GM19238 (cell line): Measurements from ENCODE around the gene SYCE3.
A peak's percentile ranks its signal among the peaks of the same experiment; 100 is the strongest.

Source experiments
- DNase-seq: peaks from one replicate; pipeline ENCODE4 v3.0.0; 2011; ENCODE audit warnings: low spot score; ENCODE audit not compliant: insufficient read length

The SYCE3 gene

DNA sequence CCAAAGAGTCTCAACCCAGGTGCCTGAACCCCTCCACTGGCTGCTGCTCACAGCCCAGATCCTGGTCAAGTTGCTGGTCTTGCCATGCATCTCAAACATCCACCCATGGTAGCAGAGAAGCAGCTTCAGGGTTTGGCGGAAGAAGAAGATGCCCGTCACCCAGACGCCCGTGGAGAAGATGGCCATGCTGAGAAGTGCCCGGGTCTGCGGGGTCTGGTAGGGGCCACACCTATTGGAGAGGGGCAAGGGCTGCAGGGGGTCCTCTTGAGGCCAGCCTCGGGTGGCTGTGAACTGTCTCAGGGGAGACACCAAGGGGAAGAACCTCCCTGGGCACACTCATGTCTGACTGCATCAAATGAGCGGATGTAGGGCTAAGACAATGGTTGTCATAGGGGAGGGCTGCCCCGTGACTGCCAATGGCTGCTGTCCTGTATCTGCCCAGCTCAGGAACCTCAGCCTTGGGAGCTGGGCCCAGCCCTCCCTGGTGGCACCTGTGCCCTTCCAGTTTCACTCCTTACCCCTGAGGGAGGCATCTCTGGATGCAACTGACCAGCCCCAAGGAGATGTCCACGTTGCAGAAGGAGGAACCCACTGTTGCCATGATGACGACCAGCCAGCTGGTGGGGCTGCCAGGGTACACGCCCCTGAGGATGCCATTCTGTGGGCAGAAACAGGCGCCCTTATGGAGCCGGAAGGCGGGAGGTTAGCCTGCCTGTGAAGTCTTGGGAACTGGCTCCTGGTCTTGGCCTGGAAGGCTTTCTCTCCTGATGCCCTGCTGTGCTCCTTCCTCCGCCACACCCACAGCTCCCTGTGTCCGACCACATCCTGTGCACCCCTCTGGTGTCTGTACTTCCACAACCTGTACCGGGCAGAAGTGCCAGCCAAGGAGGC is 14.3 kb upstream of the SYCE3 start:
- DNase-seq = no peak

DNA sequence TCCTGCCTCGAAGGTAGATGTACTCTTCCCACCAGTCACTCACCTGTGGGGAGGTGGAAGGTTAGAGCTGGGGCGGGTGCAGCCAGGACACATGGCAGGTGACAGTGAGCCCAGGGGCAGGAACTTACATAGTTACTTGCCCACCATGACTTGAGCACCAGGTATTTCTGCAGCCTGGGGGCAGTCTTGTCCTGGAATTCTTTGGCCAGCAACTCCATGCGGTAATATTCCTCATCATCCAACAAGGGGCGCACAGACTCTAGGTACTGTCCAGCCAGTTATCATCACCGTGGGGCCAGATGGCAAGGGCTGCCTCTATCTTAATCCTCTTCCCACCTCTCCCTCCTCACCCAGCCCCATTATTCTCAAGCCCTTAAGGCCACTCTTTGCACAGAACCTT is 13.4 kb upstream of the SYCE3 start:
- DNase-seq = no peak

DNA sequence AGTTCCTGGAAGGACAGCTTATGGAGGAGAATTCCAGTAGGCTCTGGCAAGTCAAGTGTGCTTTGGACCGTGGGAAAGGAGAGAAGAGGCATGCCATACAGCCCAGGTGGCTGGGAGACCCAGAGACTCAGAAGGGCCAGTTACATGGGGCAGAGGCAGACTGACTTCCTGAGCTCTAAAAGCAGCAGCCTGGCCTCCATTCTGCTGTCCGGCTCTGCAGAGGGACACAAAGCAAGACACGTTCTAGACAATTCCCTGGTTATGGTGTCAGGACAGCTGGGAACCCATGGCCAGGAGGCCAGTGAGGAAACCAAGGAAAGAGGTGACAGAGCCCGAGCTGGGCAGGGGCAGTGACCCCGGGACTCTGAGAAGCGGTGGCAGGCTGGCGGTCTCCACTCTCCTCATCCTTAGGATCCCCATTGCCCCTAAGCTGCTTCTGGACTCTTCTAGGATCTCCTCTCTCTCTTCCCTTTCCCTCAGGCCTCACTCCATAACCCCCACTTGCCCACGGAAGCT is 12.8 kb upstream of the SYCE3 start:
- no peak for DNase-seq

DNA sequence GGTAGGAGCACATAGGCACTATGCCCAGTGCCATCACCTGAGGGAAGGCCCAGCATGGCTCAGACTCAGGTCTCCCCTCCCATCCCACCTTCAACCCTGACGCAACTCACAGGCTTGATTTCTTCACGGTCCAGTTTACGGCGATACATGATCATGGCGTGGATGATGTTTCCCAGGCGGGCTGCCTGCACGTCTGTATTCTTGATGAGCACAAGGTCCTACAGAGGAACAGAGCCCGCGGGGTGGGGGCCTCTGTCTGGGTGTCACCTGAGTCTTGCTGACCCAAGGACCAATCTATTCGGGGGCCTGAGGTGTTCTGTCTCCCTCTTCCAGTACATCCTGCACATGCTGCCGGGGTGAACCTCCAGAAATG is 11.7 kb upstream of the SYCE3 start:
- no peak for DNase-seq

DNA sequence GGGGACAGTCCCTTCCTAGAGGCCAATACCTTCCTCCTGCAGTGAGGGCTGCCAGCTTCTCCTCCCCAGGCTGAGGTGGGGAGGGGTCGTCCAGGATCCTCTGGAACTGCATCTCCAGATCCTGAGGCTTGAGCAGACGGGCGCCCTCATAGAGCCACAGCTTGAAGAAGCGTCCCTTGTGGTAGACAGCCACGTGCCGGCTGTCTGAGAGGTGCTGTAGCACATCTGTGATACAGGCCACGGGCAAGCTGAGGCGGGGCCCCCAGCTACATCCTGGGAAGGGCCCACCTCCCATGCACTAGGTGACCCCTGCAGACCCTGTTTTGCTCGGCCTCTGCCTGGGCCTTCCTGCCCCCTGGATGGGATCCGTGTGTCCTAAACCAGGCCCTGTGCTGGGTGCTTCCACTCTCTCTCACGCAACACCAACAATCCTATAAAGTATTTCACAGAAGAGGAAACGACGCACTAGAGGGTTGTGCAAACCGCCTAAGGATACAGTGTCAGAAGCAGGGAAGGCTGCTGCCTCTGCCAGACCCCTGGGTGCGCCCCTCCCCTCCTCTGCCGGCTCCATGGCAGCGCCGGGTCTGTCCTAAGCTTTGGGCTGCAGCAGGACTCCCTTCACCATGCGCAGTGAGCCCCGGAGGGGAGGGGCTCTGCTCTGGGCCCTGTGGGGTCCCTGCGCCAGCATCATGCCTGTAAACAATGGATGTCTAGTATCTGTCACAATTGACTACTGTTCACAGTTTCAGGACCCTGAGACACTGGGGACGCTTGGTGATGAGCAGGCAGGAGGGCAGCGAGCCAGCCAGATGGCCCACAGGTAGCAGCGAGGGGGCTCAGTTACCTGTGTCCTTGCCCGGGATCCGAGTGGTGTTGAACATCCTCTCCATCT is 11.0 kb upstream of the SYCE3 start:
- no peak for DNase-seq

DNA sequence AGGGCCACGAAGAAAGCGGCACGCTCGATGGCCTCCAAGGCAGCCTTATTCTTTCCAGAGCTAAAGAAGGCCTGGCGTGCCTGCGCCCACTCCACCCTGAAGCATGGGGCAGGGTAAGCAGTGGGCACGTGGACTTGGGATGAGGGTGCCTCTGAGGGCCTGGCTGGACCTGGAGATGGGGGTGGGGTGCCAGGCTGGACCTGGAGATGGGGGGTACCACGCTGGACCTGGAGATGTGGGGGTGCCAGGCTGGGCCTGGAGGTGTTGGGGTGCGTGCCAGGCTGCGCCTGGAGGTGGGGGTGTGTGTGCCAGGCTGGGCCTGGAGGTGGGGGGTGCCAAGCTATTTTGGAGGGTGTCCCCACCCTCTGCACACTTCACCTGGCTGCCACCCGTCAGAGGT is 10.2 kb upstream of the SYCE3 start:
- no peak for DNase-seq

DNA sequence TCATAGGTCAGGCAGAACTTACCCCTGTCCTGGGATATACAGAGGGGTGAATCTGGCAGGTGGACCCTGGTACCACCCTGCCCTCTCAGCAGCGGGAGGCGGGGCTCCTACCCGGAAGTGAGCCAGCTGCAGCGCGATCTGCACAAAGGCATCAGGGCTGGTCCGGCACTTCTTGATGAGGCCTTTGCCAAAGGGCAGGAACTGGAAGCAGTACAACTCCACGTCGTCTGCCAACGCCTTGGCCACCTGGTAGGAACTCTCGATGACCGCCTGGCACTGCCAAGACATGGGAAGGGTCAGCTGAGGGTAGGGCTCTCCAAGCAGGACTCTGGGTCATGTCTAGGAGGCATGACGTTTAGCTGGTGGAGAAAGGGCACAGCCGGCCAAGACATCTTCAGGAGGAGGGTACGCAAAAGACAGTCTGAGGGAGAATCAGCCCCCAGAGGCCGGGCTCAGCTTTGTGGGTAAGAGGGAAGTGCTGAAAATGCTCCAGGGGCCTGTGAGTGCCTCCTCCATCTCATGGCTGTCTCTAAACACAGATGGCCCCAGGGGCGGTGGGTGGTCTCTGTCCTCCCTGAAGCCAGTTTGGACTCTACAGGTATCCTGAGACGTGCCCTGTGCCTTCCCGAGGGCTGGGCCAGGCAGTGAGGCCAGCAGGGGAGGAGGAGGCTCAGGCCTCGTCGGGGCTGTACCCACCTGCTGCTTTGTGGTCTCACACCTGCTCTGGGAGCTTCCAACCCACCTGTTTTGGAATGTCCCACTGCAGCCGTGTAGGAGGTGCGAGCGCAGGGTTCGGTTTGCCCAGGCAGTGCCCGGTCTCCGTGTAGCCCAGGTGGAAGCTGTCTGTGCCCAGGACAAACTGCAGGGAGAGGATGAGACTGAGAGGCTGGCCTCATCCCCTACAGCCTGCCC is 8.8 kb upstream of the SYCE3 start:
- DNase-seq = no peak

DNA sequence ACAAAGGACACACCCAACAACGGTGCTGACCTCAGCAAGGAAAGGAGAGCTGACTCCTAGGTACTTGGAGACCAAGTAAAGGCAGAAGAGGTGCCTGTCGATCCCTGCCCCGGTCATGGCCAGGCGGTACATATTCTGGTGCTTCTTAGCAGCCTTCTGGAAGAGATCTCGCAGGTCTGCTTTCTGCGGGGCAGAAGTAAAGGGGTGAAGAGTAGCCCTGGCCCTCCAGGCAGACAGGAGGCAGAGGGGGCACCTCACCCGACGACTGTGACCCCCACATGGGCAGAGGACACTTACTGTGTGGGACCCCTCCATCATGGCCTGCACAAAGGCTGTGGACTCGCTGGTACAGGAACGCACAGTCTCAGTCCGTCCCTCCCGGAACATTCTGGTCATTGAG is 8.1 kb upstream of the SYCE3 start:
- DNase-seq = no peak

DNA sequence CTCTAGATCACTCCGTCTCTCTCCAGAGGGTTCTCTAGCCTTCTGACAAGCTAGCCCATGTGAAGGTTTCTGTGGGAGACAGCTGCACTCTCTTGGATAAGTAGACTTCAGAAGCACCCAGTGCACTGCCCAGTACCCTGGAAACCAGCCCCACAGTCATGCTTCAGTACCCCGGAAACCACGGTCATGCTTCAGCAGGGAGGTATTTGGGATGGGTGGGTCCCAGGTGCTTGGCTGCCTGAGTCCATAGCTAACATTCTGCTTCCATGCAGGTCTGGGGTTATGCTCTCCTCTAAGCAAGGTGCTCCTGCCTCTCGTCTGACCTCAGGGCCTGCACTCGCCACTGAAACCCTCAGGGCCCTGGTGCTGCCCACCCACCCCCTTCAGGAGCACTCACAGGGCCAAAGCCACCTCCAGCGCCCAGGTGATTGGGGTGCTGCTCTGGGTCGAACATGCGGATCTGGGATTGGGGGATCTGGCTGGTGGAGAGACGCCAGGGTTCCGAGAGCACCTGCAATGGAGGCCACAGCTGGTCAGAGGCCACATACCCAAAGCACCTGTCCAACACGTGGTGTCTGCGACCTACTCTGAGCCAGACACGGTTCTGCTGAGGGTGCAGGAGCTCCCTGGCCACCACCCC is 7.3 kb upstream of the SYCE3 start:
- peak; percentile 28 for DNase-seq

DNA sequence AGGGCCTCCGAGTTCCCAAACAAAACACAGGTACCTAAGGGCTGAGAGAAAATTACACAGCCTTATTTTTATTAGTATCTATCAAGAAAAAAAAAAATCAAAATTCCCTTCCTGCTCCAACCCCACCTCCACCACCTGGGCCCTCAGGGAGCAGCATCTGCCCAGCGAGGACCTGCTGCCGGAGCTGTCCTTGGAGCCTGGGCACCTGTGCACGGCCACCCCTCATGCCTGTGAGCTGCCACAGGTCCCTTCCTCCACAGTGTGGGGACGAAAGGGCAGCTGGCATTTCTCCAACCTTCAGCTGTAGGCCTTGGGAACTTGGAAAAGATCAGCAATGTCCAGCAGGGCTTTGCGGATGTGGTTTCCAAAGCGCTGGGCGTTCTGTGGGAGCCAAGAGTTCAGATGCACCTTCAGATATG is 6.3 kb upstream of the SYCE3 start:
- DNase-seq = no peak

DNA sequence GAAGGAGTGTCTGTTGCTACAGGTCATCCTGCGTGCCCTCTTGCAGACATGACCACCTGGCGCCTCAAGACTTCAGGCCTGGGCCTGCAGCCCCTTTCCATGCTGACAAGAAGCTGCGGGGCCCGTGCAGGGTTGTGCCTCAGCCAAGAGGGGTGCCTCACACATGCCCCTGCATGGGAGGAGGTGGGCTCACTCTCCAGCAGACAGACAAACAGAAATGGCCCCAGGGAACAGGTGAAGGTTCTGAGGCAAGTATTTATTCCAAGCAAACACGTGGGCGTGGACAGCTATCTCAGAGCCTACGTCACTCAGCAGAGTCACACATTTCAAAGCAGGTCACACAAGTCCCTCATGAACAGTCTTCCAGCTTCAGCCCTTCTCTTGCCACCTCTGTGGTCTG is 5.9 kb upstream of the SYCE3 start:
- DNase-seq = no peak

DNA sequence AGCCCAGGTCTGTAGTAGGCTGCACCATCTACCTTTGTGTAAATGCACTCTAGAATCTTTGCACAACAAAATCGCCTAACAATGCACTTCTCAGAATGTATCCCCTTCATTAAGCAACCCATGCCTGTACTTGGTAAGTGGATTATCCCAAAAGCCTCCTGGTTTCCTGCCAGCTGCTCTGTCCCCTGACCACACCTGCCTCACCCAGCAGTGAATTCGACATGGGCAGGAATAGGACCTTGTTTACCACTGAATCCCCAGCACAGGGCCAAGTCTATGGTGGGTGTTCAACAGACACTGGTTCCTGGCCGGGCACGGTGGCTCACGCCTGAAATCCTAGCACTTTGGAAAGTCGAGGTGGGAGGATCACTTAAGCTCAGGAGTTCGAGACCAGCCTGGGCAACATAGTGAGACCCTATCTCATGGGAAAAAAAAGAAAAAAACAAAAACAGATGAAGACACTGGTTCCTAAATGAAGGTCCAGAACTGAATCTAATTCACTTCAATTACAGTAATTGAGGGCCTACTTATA is 5.1 kb upstream of the SYCE3 start:
- DNase-seq = no peak

DNA sequence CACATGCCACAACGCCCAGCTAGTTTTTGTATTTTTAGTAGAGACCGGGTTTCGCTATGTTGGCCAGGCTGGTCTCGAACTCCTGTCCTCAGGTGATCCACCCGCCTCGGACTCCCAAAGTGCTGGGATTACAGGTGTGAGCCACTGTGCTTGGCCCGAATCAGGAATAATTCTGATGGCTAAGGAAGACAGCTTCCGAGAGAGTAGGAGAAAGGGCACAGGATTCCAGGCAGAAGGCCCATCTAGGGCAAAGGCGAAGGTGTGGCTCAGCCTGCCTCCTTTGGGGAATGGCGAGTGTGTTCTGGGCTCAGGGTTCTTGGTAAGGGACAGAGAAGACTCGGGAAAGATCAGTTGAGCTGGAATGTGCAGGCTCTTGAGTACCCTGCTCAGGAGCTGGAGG is 1.6 kb upstream of the SYCE3 start:
- no peak for DNase-seq

DNA sequence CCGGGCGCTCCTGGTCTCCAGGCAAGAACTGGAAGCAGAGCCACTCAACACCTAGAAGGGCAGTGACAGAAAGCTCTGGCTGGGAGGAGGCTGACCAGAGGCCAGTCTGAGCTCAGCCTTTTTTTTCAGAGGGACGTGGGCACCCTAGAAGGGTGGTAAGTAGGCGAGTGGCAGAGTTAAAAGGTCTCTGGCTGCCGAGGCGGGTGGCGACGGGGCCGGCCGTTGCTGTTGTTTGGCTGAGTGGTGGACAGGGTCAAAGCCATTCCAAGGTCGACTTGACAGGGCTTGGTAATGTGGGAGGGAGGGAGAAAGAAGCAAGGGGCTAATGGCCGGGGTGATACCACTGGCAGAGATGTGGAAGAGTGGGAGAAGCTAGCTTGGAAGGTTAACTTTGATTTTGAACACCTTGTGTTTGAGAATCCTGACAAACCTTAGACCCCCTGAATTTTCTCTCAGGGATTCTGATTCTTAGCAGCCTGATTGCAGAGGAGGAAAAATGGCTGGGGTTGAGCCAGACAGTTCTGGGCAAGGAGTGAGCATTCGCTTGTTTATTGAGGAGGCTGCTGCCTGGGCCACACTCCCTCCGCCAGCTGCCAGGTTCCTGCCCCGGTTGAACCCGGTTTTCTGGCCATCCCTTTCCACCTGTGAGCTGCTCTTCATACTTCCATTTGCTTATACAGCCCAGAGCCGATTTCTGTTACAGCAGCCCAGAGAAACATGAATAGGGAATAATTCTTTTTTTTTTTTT is 868 bp upstream of the SYCE3 start:
- DNase-seq = no peak

DNA sequence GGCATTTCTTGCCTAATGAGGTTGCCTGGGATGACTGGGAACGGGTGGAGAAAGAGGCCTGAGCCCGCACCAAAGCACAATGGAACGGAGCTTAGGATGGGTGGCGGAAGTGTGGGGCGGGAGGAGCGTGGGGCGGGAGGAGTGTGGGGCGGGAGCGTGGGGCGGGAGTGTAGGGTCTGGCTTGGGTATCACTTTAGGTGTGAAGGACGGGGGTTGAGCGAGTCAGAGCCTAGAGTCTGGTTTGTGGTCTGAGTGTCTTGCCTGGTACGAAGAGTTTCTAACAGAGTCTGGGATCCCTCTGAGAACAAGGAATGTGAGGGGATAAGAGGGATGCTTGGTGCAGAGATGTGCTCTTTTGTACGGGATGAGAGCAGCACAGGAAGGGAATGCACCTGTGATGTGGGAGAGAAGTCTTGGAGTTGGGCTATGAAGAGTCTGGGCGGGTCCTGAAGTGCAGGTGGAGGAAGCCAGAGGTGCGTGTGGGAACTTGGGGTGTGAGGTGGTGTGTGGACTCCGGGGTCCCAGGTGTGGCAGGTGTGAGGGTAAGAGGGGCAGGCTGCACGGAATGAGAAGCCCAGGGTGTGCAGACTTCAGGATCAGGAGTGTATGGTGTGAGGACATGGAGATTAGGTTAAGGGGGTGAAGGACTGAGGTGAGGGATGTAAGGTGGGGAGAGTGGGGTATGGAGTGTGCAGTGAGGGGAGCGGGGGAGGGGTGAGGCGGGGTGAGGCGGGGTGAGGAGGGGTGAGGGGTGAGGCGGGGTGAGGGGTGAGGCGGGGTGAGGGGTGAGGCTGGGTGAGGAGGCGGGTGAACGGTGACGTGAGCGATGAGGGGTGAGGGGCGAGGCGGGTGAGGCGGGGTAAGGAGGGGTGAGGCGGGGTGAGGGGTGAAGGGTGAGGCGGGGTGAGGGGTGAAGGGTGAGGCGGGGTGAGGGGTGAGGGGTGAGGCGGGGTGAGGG is 1.0 kb downstream of the SYCE3 start:
- DNase-seq = no peak

DNA sequence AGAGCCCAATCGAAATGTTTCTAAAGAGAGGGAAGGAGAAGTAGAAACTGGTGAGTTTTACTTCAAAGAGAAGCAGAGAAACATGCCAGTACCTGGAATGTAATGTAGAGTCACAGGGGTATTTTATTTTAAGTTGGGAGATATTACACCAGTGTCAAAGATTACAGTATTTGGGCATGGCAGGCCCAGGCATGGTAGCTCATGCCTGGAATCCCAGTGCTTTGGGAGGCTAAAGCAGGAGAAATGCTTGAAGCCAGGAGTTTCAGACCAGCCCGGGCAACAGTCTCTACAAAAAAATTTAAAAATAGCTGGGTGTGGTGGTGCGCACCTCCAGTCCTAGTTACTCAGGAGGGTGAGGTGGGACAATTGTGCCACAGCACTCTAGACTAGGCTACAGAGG is 2.7 kb downstream of the SYCE3 start:
- DNase-seq = no peak

DNA sequence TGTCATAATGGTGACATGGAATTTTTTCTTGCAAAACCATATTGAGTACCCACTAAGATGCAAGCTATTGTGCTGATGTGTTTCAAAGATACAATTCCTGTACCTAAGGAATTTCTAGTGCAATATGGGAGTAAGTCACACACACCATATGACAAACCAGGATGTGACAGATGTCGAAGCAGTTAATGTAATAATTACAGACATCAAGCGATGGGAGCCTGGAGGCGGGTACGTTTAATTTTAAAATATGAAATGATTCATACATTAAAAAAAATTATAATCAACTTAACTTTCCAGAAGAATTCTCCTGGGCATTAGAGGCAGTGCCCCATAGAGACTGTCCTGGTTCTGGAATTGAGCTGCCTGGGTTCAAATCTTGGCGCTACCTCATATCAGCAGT is 6.0 kb downstream of the SYCE3 start:
- no peak for DNase-seq

DNA sequence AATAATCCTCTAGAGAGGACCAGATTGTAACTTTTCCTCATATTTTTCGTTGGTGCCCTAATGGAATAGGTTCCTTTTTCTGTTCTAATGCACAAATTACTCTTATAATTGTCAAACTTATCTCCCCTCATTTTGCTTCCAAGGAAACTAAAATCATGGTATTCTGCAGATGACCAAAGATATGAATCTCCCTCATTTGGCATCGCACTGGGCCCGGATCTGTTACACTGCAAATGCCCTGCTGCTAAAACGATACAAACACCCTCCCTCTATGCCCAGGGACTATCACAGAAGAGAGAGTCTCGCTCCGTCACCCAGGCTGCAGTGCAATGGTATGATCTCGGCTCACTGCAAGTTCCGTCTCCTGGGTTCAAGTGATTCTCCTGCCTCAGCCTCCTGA is 9.4 kb downstream of the SYCE3 start:
- no peak for DNase-seq
